H9 (cell line): Measurements from ENCODE around the gene HEXA. TPM values are rescaled to one million over a fixed set of nuclear protein-coding genes. Genes with fewer than 3 reads are reported as not detected.

ENCODE experiments used
- DNase-seq: peaks from one replicate; pipeline ENCODE4 v3.0.0-alpha.2; 2017
- H2AFZ ChIP-seq: one replicate; pipeline ENCODE4 v1.6.1; 2013; ENCODE audit warnings: mild to moderate bottlenecking, low read length, control low read depth, moderate library complexity
- H2AK5ac ChIP-seq: 2 replicates; pipeline ENCODE4 v1.6.1; 2013; ENCODE audit warnings: low read length, control low read depth, mixed read lengths; ENCODE audit not compliant: insufficient read length
- H2BK120ac ChIP-seq: one replicate; pipeline ENCODE4 v1.6.1; 2013; ENCODE audit warnings: low read depth, mild to moderate bottlenecking, low read length, control low read depth, inconsistent platforms; ENCODE audit not compliant: poor library complexity, severe bottlenecking
- H2BK12ac ChIP-seq: 2 replicates; pipeline ENCODE4 v1.6.1; 2013; ENCODE audit warnings: low read length, control low read depth, mixed read lengths, low read depth; ENCODE audit not compliant: insufficient read length
- H2BK15ac ChIP-seq: 2 replicates; pipeline ENCODE4 v1.6.1; 2013; ENCODE audit warnings: low read depth, low read length, control low read depth
- H2BK20ac ChIP-seq: one replicate; pipeline ENCODE4 v1.6.1; 2013; ENCODE audit warnings: low read depth, mild to moderate bottlenecking, low read length, control low read depth, inconsistent platforms; ENCODE audit not compliant: poor library complexity, severe bottlenecking
- H2BK5ac ChIP-seq: 2 replicates; pipeline ENCODE4 v1.6.1; 2013; ENCODE audit warnings: low read length, control low read depth, mixed read lengths; ENCODE audit not compliant: insufficient read length
- H3K14ac ChIP-seq: 2 replicates; pipeline ENCODE4 v1.6.1; 2013; ENCODE audit warnings: low read length, control low read depth; ENCODE audit not compliant: insufficient read depth
- H3K18ac ChIP-seq: 2 replicates; pipeline ENCODE4 v1.6.1; 2013; ENCODE audit warnings: low read depth, mild to moderate bottlenecking, mixed read lengths, low read length, control low read depth; ENCODE audit not compliant: insufficient read length
- H3K23ac ChIP-seq: 2 replicates; pipeline ENCODE4 v1.6.1; 2013; ENCODE audit warnings: low read length, control low read depth, mixed read lengths, low read depth; ENCODE audit not compliant: insufficient read length
- H3K23me2 ChIP-seq: 2 replicates; pipeline ENCODE4 v1.6.1; 2013; ENCODE audit warnings: low read depth, mild to moderate bottlenecking, mixed read lengths, low read length, control low read depth; ENCODE audit not compliant: insufficient read length, poor library complexity, severe bottlenecking
- H3K27ac ChIP-seq: 2 replicates; pipeline ENCODE4 v1.5.1; 2013; ENCODE audit warnings: low read length, control low read depth, mixed read lengths, low read depth; ENCODE audit not compliant: insufficient read length
- H3K27me3 ChIP-seq: 2 replicates; pipeline ENCODE4 v1.6.1; 2013; ENCODE audit warnings: low read length, control low read depth, inconsistent platforms; ENCODE audit not compliant: insufficient read depth
- H3K4ac ChIP-seq: 2 replicates; pipeline ENCODE4 v1.6.1; 2013; ENCODE audit warnings: low read depth, mild to moderate bottlenecking, control low read depth, inconsistent platforms, low read length, moderate library complexity
- H3K4me1 ChIP-seq: 2 replicates; pipeline ENCODE4 v1.6.1; 2013; ENCODE audit warnings: low read length, control low read depth, inconsistent platforms; ENCODE audit not compliant: insufficient read depth
- H3K4me2 ChIP-seq: 2 replicates; pipeline ENCODE4 v1.6.1; 2013; ENCODE audit warnings: low read length, control low read depth, mixed read lengths; ENCODE audit not compliant: insufficient read length, insufficient read depth
- H3K56ac ChIP-seq: 2 replicates; pipeline ENCODE4 v1.6.1; 2013; ENCODE audit warnings: low read depth, mild to moderate bottlenecking, mixed read lengths, low read length, control low read depth; ENCODE audit not compliant: insufficient read length
- H3K79me1 ChIP-seq: 2 replicates; pipeline ENCODE4 v1.6.1; 2013; ENCODE audit warnings: low read depth, mild to moderate bottlenecking, moderate library complexity, low read length, control low read depth, inconsistent platforms; ENCODE audit not compliant: insufficient read depth, poor library complexity, severe bottlenecking
- H3K79me2 ChIP-seq: 2 replicates; pipeline ENCODE4 v1.6.1; 2013; ENCODE audit warnings: low read length, control low read depth, inconsistent platforms; ENCODE audit not compliant: insufficient read depth
- H3K9ac ChIP-seq: 2 replicates; pipeline ENCODE4 v1.6.1; 2013; ENCODE audit warnings: low read length, control low read depth, mixed read lengths; ENCODE audit not compliant: insufficient read length; ENCODE audit errors: extremely low read depth
- H3K9me3 ChIP-seq: one replicate; pipeline ENCODE4 v1.6.1; 2013; ENCODE audit warnings: low read depth, low read length, inconsistent platforms; ENCODE audit not compliant: control insufficient read depth
- H3T11ph ChIP-seq: one replicate; pipeline ENCODE4 v1.6.1; 2013; ENCODE audit warnings: mild to moderate bottlenecking, low read length, control low read depth, inconsistent platforms
- H4K20me1 ChIP-seq: one replicate; pipeline ENCODE4 v1.6.1; 2013; ENCODE audit not compliant: control insufficient read depth, insufficient read length, insufficient read depth
- H4K5ac ChIP-seq: 2 replicates; pipeline ENCODE4 v1.6.1; 2013; ENCODE audit warnings: low read depth, mild to moderate bottlenecking, mixed read lengths, low read length, control low read depth; ENCODE audit not compliant: insufficient read length
- H4K8ac ChIP-seq: replicated peaks from 2 replicates; pipeline ENCODE4 v1.6.1; 2013; ENCODE audit warnings: low read length, control low read depth, mixed read lengths, low read depth; ENCODE audit not compliant: insufficient read length
- H4K91ac ChIP-seq: 2 replicates; pipeline ENCODE4 v1.6.1; 2013; ENCODE audit warnings: low read depth, mild to moderate bottlenecking, moderate library complexity, mixed read lengths, low read length, control low read depth; ENCODE audit not compliant: insufficient read length
- H3K27ac Mint-ChIP-seq, 3 experiments: 2 replicates in 2 of 3; 3 replicates in 1 of 3; pipeline ENCODE4 v1.8.0; 2020 to 2021; ENCODE audit warnings: mixed read lengths in 3 of 3, mild to moderate bottlenecking in 1 of 3, moderate library complexity in 1 of 3
- H3K27me3 Mint-ChIP-seq: 2 replicates; pipeline ENCODE4 v1.8.0; 2021; ENCODE audit warnings: low read depth, mild to moderate bottlenecking, moderate library complexity, mixed read lengths
- H3K36me3 Mint-ChIP-seq, 3 experiments: 2 replicates in 2 of 3; 3 replicates in 1 of 3; pipeline ENCODE4 v1.8.0; 2020 to 2021; ENCODE audit warnings: low read depth in 3 of 3, mixed read lengths in 3 of 3; ENCODE audit not compliant: insufficient read depth in 1 of 3
- H3K4me1 Mint-ChIP-seq, 2 experiments: 2 replicates each; pipeline ENCODE4 v1.8.0; 2020; ENCODE audit warnings: mixed read lengths in 2 of 2
- H3K4me3 Mint-ChIP-seq, 2 experiments: 2 replicates in 1 of 2; 3 replicates in 1 of 2; pipeline ENCODE4 v1.8.0; 2020 to 2021; ENCODE audit warnings: mild to moderate bottlenecking in 2 of 2, mixed read lengths in 2 of 2, moderate library complexity in 1 of 2
- H3K9me3 Mint-ChIP-seq, 2 experiments: 2 replicates in 1 of 2; 3 replicates in 1 of 2; pipeline ENCODE4 v1.8.0; 2020; ENCODE audit warnings: mild to moderate bottlenecking in 2 of 2, mixed read lengths in 2 of 2, moderate library complexity in 1 of 2
- CTCF ChIP-seq: fragments of 200-600 bp; sonication (generic); conservative IDR thresholded peaks from 3 replicates; pipeline ENCODE4 v1.8.0; 2021; ENCODE audit warnings: antibody characterized with exemption, mild to moderate bottlenecking
- WGBS: extraction: QIAGEN DNeasy Blood & Tissue Kit; methylation state at CpG from one replicate; pipeline ENCODE4 v1.1.7; 2013; ENCODE audit warnings: missing lambda C conversion rate, low lambda C conversion rate, mixed read lengths; ENCODE audit not compliant: insufficient read length; ENCODE audit errors: extremely low coverage; 5-methylcytosine and 5-hydroxymethylcytosine counted together
- total RNA-seq: library from RNA; stranded (reverse); gene quantifications from 2 replicates; pipeline ENCODE4 v1.2.1, GENCODE V29; 2021

HEXA gene
- total RNA-seq, 1 experiment from 2014 or later, result 54.7 TPM

DNA sequence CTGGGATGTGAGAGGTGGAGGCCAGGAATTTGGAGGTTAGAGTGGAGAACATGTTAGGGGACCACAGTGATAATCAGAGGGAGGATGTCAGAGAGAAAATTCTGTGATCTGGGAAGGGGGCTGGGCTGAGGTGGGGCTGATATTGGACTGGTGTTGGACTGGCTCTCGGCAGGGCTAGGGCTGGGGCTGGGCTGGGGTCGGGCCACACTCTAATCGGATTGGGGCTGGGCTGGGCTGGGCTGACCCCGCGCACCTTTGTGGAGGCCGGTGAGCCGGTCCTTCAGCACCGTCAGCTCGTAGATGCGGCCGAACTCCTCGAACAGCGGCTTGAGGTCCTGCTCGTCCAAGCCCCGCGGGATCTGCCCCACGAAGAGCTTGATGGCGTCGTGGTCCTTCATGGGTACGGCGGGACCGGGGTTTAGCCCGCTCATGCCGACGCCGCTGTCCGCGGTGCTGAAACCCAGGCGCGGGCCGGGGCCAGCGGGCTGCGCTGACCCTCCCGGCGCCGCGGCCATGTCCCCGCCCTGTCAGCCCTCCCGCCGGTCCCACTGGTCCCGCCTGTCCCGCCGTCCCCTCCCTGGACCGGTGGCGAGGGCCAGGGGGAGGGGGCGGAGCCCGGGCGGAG is 56.3 kb downstream of the HEXA start:
- TF ChIP-seq CTCF, result no peak
- Histone ChIP-seq H3K27me3 (peaks cover 5% of the 10 kb centered on the region; the same call in 1 of the 2 replicates), H3K23me2 (peaks cover 6% of the 10 kb centered on the region), H3K23ac (no peak overlapping the region), H3K4me2 (peak overlapping the region; percentile 6), H3K56ac (no peak overlapping the region), H2BK15ac (no peak overlapping the region), H2BK5ac (no peak overlapping the region), H4K20me1 (no peaks in the 10 kb centered on the region), H3K14ac (no peak overlapping the region), H3K4ac (no peak overlapping the region), H3K18ac (no peak overlapping the region), H2AK5ac (no peak overlapping the region), H3K79me1 (no peaks in the 10 kb centered on the region), H3K27ac (no peak overlapping the region), H3K4me1 (no peaks in the 10 kb centered on the region), H3K9me3 (no peaks in the 10 kb centered on the region), H2AFZ (no peak overlapping the region), H4K8ac (no peak overlapping the region), H3T11ph (no peak overlapping the region), H2BK12ac (no peak overlapping the region), H3K79me2 (no peaks in the 10 kb centered on the region), H4K91ac (no peak overlapping the region), H3K9ac (no peak overlapping the region), H2BK20ac (no peak overlapping the region), H2BK120ac (no peak overlapping the region), H4K5ac (no peak overlapping the region)
- peak; percentile 93 for DNase-seq
- Mint-ChIP-seq H3K27me3 (peaks cover 58% of the 10 kb centered on the region), H3K36me3 (no peaks in the 10 kb centered on the region; a peak in 1 of 7 replicates), H3K27ac (no peak overlapping the region), H3K9me3 (peaks cover 5 to 7% of the 10 kb centered on the region in 2 experiments; a peak in 3 of 5 replicates), H3K4me1 (peaks cover 16 to 17% of the 10 kb centered on the region in 2 experiments), H3K4me3 (peak overlapping the region; percentile 35 to 69)
- no CpG with 5 or more reads among the region's 48 CpGs for WGBS
